WI38 (cell line): ENCODE data around the gene RAPH1.

ENCODE experiments used
- H3K4me3 ChIP-seq: 2 replicates; pipeline ENCODE4 v1.5.1; 2011; ENCODE audit warnings: low read depth, mild to moderate bottlenecking, control low read depth, low read length
- TF ChIP-seq, protein P1 (sequence below): IDR thresholded peaks from 2 replicates; pipeline ENCODE4 v1.5.1; 2012; ENCODE audit warnings: low read depth, mild to moderate bottlenecking, control low read depth, low read length

RAPH1 gene

DNA sequence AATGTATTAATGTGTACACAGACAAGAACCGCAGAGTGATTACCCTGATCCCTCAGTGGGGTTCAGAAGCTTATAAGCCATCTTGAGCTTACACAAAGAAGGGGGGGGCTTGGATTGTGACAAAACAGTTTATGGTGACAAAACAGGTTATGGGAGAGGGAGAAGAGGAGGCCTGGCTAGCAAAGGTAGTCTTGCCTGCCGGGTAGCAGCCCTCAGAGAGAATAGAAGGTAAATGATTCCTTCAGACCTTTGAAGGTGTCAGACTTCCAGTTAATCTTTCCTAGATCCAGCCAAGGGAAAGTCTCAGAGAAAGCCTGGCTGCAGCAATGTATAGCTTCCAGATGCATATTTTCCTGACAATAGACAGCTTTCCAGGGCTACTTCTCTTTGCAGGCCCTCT, 44.6 kb upstream of the RAPH1 start:
- TF ChIP-seq, protein P1, sequence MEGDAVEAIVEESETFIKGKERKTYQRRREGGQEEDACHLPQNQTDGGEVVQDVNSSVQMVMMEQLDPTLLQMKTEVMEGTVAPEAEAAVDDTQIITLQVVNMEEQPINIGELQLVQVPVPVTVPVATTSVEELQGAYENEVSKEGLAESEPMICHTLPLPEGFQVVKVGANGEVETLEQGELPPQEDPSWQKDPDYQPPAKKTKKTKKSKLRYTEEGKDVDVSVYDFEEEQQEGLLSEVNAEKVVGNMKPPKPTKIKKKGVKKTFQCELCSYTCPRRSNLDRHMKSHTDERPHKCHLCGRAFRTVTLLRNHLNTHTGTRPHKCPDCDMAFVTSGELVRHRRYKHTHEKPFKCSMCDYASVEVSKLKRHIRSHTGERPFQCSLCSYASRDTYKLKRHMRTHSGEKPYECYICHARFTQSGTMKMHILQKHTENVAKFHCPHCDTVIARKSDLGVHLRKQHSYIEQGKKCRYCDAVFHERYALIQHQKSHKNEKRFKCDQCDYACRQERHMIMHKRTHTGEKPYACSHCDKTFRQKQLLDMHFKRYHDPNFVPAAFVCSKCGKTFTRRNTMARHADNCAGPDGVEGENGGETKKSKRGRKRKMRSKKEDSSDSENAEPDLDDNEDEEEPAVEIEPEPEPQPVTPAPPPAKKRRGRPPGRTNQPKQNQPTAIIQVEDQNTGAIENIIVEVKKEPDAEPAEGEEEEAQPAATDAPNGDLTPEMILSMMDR = no peak
- H3K4me3 ChIP-seq = no peak overlapping the region

- H3K4me3 ChIP-seq = no peak overlapping the region
- TF ChIP-seq, protein P1 = no peak
Observed at GRCh38 chr2:203578759-203579643, 43.9 kb upstream of the RAPH1 start.

DNA sequence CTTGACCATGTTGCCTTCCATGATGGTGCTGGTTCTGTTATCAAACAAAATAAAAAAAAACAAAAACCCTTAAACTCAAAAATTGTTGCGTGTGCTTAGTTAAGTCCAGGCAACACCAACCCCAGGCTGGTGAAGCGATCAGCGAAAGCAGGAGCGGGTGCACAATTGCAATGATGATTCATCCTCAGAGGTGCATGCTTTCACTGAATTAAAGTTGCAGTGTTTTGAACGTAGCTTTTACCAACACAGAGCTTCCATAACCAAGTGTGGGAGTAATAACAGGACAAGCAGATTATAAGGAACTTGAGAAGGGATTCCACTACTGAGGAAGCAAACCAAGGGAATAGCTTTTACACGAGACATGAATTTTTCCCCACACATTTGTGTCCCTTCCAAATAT, 39.7 kb upstream of the RAPH1 start:
- TF ChIP-seq, protein P1 = no peak
- H3K4me3 ChIP-seq = no peak overlapping the region

- H3K4me3 ChIP-seq = no peak overlapping the region
- TF ChIP-seq, protein P1 = no peak
Observed at GRCh38 chr2:203572316-203572715, 37.2 kb upstream of the RAPH1 start.

GRCh38 chr2:203569677-203570316, 34.7 kb upstream of the RAPH1 start:
- H3K4me3 ChIP-seq = no peak overlapping the region
- TF ChIP-seq, protein P1 = no peak

DNA sequence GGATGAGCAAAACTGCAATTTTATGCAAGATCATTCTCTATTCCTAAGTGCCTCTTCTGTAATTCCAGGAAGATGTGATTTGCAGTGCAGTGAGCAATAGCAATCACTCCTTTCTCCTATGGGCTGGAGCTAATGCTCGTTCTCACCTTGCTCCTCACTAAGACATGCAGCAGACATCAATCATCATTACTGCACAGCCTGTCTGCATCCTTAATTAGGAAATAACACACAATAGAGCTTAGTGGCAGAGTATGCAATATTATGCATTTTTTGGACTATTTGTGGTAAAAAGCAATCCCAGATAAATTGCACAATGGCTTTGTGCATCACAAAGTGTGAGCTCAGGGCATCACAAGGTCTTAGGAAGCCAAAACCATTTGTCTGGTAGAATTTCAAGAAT, 32.6 kb upstream of the RAPH1 start:
- TF ChIP-seq, protein P1 = no peak
- no peak overlapping the region for H3K4me3 ChIP-seq

DNA sequence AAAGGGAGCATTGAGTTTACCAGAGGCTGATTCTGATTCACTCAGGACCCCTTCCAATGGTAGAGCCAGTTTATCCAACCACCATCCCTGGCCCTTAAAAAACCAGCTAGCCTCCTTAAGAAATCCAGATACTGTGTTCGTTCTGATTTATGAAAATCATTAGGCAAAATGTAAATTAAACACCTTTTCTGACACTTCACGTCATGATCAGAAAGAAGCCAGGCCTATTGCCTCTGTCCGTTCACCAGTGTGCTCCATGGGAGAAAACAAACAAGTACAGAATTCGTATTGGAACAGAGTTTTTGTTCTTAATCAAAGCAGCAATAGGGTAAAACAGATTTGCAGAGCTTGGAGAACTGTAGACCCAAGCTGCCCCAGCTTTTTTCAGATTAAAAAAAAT, 31.1 kb upstream of the RAPH1 start:
- H3K4me3 ChIP-seq = no peak overlapping the region
- TF ChIP-seq, protein P1 = no peak
